Activated T-helper 2 cell treated with anti-CD3 and anti-CD28 coated beads, Interferon-gamma antibody, Interleukin-2, Interleukin-4, amounts not matched to agents 10 μg/mL and 5 μg/mL and 100 μg/mL, durations not matched to agents 14 hours and 24 hours and 36 hours (primary cell): ENCODE data around the gene COASY. TPM values are rescaled to one million over a fixed set of nuclear protein-coding genes. Genes with fewer than 3 reads are reported as not detected.
A peak's percentile ranks its signal among the peaks of the same experiment; 100 is the strongest.

Experiments used
- DNase-seq: peaks from one replicate; pipeline ENCODE4 v3.0.0; 2021; ENCODE audit warnings: low spot score
- H3K27ac Mint-ChIP-seq: one replicate; pipeline ENCODE4 v1.8.0; 2021; ENCODE audit warnings: mixed read lengths
- H3K27me3 Mint-ChIP-seq: one replicate; pipeline ENCODE4 v1.8.0; 2021; ENCODE audit warnings: low read depth, mixed read lengths
- H3K36me3 Mint-ChIP-seq: one replicate; pipeline ENCODE4 v1.8.0; 2021; ENCODE audit warnings: low read depth, mixed read lengths
- H3K4me1 Mint-ChIP-seq: one replicate; pipeline ENCODE4 v1.8.0; 2021; ENCODE audit warnings: low read depth, mixed read lengths
- H3K4me3 Mint-ChIP-seq: one replicate; pipeline ENCODE4 v1.8.0; 2021; ENCODE audit warnings: low read depth, mild to moderate bottlenecking, moderate library complexity, mixed read lengths
- H3K9me3 Mint-ChIP-seq: one replicate; pipeline ENCODE4 v1.8.0; 2021; ENCODE audit warnings: mixed read lengths
- intact Hi-C: fragments of 100-400 bp; cut with micrococcal nuclease; formaldehyde crosslinking; loops from one replicate; pipeline ENCODE4 v1.15.1; 2023
- total RNA-seq: library from RNA; stranded (reverse); gene quantifications from 2 replicates; pipeline ENCODE4 v1.2.3, GENCODE V29; 2022

COASY gene
- 90.6 and 91.6 TPM in 2 replicates for total RNA-seq

DNA sequence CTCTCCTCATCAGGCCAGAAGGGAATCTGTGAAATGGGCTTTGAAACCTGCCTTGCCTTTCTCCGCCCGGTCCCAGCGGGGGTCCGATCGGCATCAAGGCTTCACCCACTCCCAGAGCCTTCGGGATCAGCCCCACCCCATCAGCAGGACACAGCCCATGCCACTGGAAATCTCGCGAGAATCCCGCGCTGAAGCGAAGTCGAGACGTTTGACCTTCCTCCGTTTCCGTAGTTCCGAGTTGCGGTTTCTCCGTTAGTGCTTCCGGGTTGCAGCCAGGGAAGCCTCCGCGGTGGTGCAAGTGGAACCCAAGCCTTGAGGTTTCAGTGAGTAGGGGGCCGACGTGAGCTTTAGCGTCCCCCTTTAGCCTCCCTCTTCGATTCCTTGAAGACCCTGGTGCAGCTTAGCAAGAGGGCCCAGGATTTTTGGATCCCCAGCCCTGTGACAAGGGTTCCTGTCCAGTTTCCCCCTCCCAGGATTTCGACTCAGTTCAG lies at the start of gene COASY:
Gene COASY, plus strand, starts transcription at position 252 of the 491 bp plus-strand sequence. CDS start 475 bp downstream, outside the sequence.
- peaks cover 35% of the 10 kb centered on the region for H3K36me3 Mint-ChIP-seq
- peak; percentile 91 for DNase-seq
- H3K27ac Mint-ChIP-seq, result peak within 1 kb of the TSS; percentile 93
- peak within 1 kb of the TSS; percentile 91 for H3K4me3 Mint-ChIP-seq
- peaks cover 23% of the 10 kb centered on the region for H3K4me1 Mint-ChIP-seq
- no peaks in the 10 kb centered on the region for H3K27me3 Mint-ChIP-seq
- H3K9me3 Mint-ChIP-seq, result no peaks in the 10 kb centered on the region
- intact Hi-C loops, result loop anchor here (2.0 kb wide), 1 partner anchor 47 kb away; the partner anchor contains the start of genes RETREG3 and TUBG1

DNA sequence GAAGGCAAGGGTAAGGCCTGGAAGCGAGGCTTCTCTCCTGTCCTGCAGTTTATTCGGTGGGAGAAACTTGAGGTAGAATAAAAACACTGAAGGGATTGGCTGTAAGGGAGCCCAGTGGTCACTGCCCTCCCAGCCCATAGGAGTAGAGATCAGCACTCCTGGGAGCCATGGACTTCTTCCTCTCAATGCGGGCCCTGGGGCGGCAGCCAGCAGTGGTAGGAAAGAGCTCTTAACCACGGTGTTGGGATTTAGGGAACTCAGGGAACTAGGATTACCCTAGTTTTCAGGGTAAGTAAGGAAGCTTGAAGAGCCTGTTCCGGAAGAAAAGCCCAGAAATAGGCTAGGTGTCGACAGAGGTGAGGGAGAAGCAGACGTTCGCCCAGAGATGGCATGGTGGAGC lies 49.7 kb upstream of the COASY start:
- no peaks in the 10 kb centered on the region for H3K36me3 Mint-ChIP-seq
- no peak overlapping the region for H3K27ac Mint-ChIP-seq
- peaks cover 4% of the 10 kb centered on the region for H3K27me3 Mint-ChIP-seq
- no peak overlapping the region for H3K4me3 Mint-ChIP-seq
- peaks cover 4% of the 10 kb centered on the region for H3K4me1 Mint-ChIP-seq
- no peak for DNase-seq
- H3K9me3 Mint-ChIP-seq, result no peaks in the 10 kb centered on the region
- intact Hi-C loops, result no loop called here

DNA sequence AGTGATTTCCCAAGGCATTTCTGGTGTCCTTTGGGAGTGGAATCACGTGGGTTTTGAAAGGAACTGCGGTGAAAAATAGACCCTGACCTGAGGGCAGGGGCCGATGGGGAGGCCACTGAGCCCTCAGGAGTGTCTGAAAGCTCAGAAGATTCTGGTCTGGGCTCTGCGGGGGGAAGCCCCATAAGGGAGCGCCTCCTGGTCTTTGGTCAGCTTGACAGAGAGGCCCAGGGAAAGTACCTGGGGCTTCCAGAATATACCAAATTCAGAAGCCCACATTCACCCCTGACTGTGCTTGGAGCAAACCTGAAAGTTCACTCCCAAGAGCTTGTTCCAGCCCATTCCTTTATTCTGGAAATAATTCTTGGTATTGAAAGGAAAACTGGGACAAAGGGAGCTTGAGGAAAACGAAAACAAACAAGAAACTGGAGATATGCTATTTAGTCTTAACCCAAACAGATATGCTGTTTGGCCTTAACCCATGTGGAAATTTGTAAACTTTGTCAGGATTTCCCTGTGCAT lies 49.2 kb upstream of the COASY start:
- no peak overlapping the region for H3K27ac Mint-ChIP-seq
- DNase-seq, result no peak
- H3K9me3 Mint-ChIP-seq, result no peaks in the 10 kb centered on the region
- peaks cover 4% of the 10 kb centered on the region for H3K27me3 Mint-ChIP-seq
- no peak overlapping the region for H3K4me3 Mint-ChIP-seq
- intact Hi-C loops, result no loop called here
- peaks cover 4% of the 10 kb centered on the region for H3K4me1 Mint-ChIP-seq
- no peaks in the 10 kb centered on the region for H3K36me3 Mint-ChIP-seq

DNA sequence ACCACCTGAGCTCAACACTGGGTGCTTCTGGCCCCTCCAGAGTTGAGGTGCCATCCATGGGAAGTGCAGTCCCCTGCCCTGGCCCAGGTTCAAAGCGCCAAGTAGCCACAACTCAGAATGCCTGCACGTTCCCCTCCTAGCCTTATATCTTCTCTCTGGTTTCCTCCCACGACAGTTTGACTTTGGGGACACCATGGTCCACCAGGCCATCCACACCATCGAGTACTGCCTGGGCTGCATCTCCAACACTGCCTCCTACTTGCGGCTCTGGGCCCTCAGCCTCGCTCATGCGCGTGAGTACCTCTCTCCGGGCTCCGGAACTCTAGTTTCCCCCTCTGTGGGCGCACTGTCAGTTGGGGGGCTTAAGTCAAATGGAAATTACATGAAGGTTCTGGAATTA lies 48.3 kb upstream of the COASY start:
- intact Hi-C loops, result no loop called here
- Mint-ChIP-seq H3K9me3 (no peaks in the 10 kb centered on the region), H3K27me3 (peaks cover 4% of the 10 kb centered on the region), H3K4me3 (no peak overlapping the region), H3K27ac (no peak overlapping the region), H3K4me1 (peaks cover 3% of the 10 kb centered on the region), H3K36me3 (no peaks in the 10 kb centered on the region)
- DNase-seq, result no peak

DNA sequence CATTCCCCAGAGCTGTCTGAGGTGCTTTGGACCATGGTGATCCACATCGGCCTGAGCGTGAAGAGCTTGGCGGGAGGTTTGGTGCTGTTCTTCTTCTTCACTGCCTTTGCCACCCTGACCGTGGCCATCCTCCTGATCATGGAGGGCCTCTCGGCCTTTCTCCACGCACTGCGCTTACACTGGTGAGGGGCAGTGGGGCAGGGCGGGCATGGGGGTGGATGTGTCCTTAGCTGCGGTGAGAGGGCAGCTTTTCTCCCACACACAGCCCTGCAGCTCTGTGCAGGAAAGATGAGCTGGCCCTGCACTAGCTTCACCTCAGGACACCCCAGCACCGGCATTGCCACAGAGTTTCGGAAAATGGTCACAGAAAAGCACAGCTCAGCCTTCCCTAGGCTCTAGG lies 47.7 kb upstream of the COASY start:
- DNase-seq, result no peak
- H3K4me1 Mint-ChIP-seq, result no peaks in the 10 kb centered on the region
- no peak overlapping the region for H3K27ac Mint-ChIP-seq
- peaks cover 4% of the 10 kb centered on the region for H3K27me3 Mint-ChIP-seq
- no peaks in the 10 kb centered on the region for H3K9me3 Mint-ChIP-seq
- no peak overlapping the region for H3K4me3 Mint-ChIP-seq
- H3K36me3 Mint-ChIP-seq, result no peaks in the 10 kb centered on the region
- intact Hi-C loops, result no loop called here

DNA sequence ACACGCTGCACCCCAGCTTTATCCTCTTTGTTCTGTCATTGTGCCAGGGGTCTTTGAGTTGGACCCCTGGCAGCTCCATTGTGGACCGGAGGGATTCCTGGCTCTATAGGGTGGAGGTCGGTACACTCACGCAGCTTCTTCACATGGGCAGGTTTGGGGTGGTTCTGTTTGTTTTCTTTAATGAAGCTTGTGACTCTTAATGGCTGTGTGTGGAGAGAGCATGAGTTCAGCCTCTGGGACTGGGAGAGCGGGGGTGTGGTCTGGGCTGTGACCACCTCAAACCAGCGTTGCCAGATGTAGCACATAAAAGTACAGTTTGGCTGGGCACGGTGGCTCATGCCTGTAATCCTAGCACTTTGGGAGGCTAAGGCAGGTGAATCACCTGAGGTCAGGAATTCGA lies 47.1 kb upstream of the COASY start:
- Mint-ChIP-seq H3K27ac (no peak overlapping the region), H3K27me3 (peaks cover 4% of the 10 kb centered on the region), H3K4me3 (no peak overlapping the region), H3K4me1 (no peaks in the 10 kb centered on the region), H3K36me3 (no peaks in the 10 kb centered on the region), H3K9me3 (no peaks in the 10 kb centered on the region)
- intact Hi-C loops, result loop anchor here (5.0 kb wide), 1 partner anchor 53 kb away; no protein-coding TSS in a partner anchor
- no peak for DNase-seq

DNA sequence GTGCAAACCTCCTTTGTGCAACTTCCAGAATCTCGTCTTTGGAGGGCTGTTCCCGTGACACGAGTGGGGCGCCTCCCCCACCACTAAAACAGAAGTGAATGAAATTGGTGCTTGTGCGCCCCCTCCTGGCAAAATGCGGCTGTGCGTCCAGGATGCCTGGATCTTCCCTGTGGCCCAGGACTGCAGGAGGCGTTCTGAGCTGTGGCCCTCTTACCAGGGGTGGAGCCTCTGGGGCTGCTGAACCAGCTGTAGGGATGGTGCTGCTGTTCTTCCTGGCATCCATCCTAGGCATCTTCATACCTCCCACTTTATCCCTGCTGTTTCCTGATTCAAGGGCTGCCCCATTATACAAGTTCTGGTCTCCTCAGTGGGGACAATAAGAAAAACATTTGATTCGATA lies 44.4 kb upstream of the COASY start:
- H3K4me1 Mint-ChIP-seq, result no peaks in the 10 kb centered on the region
- no peak overlapping the region for H3K27ac Mint-ChIP-seq
- intact Hi-C loops, result loop anchor here (2.0 to 5.0 kb wide), 3 partner anchors 55 to 89 kb away; no protein-coding TSS in a partner anchor

DNA sequence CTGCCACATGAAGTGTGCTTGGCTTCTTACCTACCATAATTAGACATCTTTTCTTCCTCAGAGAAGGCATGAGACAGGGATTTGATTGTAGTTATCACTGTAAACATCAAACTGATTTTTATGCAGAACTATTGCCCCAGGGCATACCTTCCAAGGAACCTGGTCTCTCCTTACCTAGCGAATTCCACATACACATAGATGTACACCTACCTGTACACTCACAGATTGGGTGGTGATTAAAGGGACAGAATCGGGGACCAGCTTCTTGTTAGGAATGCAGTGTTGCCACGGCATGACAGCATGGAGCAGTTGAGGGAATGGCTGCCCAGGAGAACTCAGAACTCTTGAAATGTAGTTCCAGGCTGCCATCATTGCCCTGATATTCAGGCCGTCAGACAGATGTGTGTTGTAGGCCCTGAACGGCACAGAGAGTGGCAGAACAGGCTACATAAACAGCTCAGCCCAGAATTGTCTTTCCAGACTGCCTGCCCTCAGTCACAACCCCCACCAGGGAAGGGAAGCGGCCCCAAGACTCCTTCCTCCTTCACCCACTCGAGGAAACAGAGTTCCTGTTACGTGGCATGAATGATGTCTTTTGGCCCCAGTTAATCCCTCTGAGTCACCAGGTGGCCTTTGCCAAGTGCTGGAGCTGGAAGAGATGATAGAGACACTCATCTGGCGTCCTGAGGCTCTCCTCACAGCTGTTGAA lies 43.7 kb upstream of the COASY start:
- Mint-ChIP-seq H3K9me3 (no peaks in the 10 kb centered on the region), H3K27me3 (peaks cover 8% of the 10 kb centered on the region)

More for the DNA sequence above, 44.4 kb upstream of the COASY start:
- H3K27me3 Mint-ChIP-seq, result peaks cover 8% of the 10 kb centered on the region
- no peaks in the 10 kb centered on the region for H3K36me3 Mint-ChIP-seq
- H3K9me3 Mint-ChIP-seq, result no peaks in the 10 kb centered on the region
- no peak overlapping the region for H3K4me3 Mint-ChIP-seq
- peak; percentile 73 for DNase-seq

DNA sequence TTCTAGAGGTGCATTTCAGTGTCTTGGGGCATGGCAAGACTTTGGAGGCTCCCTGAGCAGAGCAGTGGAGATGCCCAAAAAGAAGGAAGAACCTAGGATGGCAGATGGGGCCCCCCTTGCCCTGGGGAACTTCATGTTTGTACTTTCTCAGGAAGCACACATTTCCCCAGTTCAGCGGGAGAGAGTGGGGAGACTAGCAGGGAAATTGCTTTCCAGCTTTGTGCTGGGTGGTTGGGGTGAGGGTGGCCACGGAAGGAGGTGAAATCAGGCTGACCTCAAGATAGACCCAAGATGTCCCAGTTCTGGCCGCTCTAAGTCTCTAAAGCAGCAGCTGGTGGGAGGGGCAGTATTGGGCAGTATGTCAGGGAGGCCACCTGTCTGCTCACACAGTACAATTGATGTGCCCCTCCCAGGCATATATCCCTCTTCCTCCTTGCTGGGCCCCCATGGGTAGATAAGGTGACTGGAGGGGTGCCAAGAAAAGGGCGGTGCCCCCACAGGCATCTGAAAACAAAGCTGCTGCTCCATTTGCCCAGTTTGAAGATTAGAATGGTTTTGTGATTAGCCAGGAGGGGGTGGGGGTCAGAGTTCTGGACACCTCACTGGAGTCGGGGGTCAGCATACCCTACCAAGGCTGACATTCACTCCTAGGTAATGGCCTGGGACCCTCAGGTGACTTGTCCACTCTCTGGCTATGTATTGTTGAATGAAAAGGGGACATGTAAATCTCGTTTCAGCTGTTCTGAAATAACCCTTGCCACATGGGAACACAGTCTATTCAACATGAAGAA lies 43.0 kb upstream of the COASY start:
- peaks cover 5% of the 10 kb centered on the region for H3K4me1 Mint-ChIP-seq
- intact Hi-C loops, result loop anchor here (5.0 kb wide), 1 partner anchor 57 kb away; no protein-coding TSS in a partner anchor
- H3K36me3 Mint-ChIP-seq, result no peaks in the 10 kb centered on the region
- H3K27me3 Mint-ChIP-seq, result peaks cover 8% of the 10 kb centered on the region
- H3K4me3 Mint-ChIP-seq, result no peak overlapping the region
- no peaks in the 10 kb centered on the region for H3K9me3 Mint-ChIP-seq
- no peak overlapping the region for H3K27ac Mint-ChIP-seq
- no peak for DNase-seq

More for the DNA sequence above, 43.7 kb upstream of the COASY start:
- intact Hi-C loops, result loop anchor here (5.0 kb wide), 1 partner anchor 56 kb away; no protein-coding TSS in a partner anchor
- H3K4me3 Mint-ChIP-seq, result no peak overlapping the region
- H3K27ac Mint-ChIP-seq, result no peak overlapping the region
- H3K4me1 Mint-ChIP-seq, result peaks cover 2% of the 10 kb centered on the region
- no peaks in the 10 kb centered on the region for H3K36me3 Mint-ChIP-seq
- DNase-seq, result no peak

DNA sequence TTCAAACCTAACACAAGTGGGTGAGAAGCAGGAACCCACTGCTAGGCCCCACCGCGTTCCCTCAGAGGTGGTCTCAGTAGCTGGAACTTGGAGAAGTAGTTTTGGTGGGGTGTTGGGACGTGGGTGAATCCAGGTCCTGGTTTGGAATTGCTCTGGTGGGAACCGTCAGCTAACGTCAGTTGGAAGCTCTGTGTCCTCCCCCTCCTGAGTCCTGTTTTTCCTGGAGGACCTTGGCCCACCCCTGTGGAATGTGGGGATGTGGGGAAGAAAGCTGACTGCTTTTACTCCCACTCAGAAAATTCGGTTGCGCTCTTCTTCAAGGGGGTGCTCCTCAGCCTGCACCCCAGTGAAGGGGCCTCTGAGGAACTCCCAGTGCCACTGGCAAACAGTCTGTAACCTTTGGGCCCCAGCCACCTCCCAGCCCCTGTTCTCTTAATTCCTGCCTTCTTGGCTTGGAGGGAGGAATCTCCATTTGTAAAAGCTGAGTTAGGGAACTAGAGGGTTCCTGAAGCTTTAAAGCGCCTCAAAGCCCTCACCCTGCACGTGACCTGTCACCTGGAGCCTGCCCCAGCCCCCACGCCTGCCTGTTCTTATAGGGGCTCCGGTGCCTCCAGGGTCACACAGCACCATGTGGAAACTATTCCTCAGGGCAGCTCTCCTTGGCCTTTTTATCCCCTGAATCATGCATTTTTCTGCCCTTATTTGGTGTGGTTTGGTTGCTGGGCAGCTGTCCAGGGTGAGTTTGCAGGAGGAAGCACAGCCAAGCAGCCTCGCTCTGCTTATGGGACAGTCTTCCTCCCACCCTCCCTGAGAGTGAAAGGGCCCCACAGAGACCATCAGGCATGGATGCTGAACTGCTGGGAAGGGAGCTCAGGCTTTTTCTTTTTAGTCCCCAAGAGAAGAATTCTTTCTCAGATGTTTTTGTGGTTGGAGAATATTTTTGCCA lies 42.1 kb upstream of the COASY start:
- H3K4me1 Mint-ChIP-seq, result peaks cover 5% of the 10 kb centered on the region
- intact Hi-C loops, result loop anchor here (5.0 to 10.0 kb wide), 3 partner anchors 58 to 205 kb away; no protein-coding TSS in a partner anchor
- H3K27me3 Mint-ChIP-seq, result peaks cover 8% of the 10 kb centered on the region
- no peak for DNase-seq
- H3K9me3 Mint-ChIP-seq, result no peaks in the 10 kb centered on the region
- no peak overlapping the region for H3K4me3 Mint-ChIP-seq
- H3K36me3 Mint-ChIP-seq, result no peaks in the 10 kb centered on the region
- no peak overlapping the region for H3K27ac Mint-ChIP-seq

DNA sequence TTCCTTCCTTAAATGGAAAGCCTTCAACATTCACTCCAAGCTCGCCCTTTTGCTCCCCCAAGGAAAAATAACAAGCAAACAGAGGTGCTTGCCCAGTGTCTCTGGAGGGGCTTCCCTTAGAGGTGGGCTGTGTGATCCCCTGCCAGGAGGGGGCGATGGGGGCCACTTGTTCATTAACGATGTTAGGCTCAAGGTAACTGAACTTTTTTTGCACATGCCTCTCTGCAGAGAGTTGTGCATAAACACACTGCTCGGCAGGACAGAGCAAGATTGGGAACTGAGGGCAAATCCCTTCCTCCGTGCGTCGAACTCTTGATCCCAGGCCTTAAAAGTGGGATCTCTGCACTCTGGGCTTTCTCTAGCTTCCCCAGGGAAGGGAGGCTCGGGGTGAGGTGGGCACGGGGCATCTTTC lies 41.4 kb upstream of the COASY start:
- no peak for DNase-seq
- peaks cover 10% of the 10 kb centered on the region for H3K27me3 Mint-ChIP-seq
- H3K36me3 Mint-ChIP-seq, result no peaks in the 10 kb centered on the region
- H3K9me3 Mint-ChIP-seq, result no peaks in the 10 kb centered on the region
- intact Hi-C loops, result loop anchor here (10.0 kb wide), 2 partner anchors 116 to 206 kb away; no protein-coding TSS in a partner anchor
- H3K4me3 Mint-ChIP-seq, result no peak overlapping the region
- peaks cover 5% of the 10 kb centered on the region for H3K4me1 Mint-ChIP-seq
- H3K27ac Mint-ChIP-seq, result no peak overlapping the region

DNA sequence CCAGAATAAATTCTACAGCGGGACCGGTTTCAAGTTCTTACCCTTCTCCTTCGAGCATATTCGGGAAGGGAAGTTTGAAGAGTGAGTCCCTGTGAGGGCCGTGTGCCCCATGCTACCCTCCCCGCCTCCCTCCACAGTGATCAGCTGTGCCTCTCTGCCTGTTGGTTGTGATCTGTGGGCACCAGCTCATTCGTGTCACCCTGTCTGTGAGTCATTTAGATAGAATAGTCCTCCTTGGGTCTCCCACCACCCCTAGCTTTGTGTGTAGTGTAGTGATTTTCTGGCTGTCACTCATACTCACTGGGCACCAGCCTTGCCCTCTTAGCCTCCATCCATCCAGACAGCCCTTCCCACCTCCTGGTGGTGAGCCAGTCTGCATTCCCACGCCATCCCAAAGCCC lies 40.9 kb upstream of the COASY start:
- Mint-ChIP-seq H3K4me1 (peaks cover 5% of the 10 kb centered on the region), H3K36me3 (no peaks in the 10 kb centered on the region), H3K27me3 (peaks cover 10% of the 10 kb centered on the region), H3K9me3 (no peaks in the 10 kb centered on the region), H3K27ac (no peak overlapping the region), H3K4me3 (no peak overlapping the region)
- DNase-seq, result no peak
- intact Hi-C loops, result loop anchor here (10.0 kb wide), 2 partner anchors 116 to 206 kb away; no protein-coding TSS in a partner anchor
